Neural cell (in vitro differentiated cells): ENCODE data around the gene PRKCE.

Source experiments
- EP300 ChIP-seq: fragments of 450-650 bp; conservative IDR thresholded peaks from 2 replicates; pipeline ENCODE4 v1.6.1; 2014; ENCODE audit warnings: antibody characterized with exemption, mild to moderate bottlenecking, moderate library complexity; ENCODE audit not compliant: poor library complexity, severe bottlenecking
- RAD21 ChIP-seq: fragments of 450-650 bp; conservative IDR thresholded peaks from 2 replicates; pipeline ENCODE4 v1.6.1; 2014; ENCODE audit warnings: antibody characterized with exemption, mild to moderate bottlenecking, moderate library complexity
- REST ChIP-seq: IDR thresholded peaks from 2 replicates; pipeline ENCODE4 v1.6.1; 2012; ENCODE audit warnings: borderline replicate concordance
- TAF1 ChIP-seq: IDR thresholded peaks from 2 replicates; pipeline ENCODE4 v1.6.1; 2012; ENCODE audit warnings: low read depth
- TF ChIP-seq, protein P1 (sequence below): fragments of 450-650 bp; IDR thresholded peaks from 2 replicates; pipeline ENCODE4 v1.5.1; 2014; ENCODE audit warnings: antibody characterized with exemption, mild to moderate bottlenecking, moderate library complexity; ENCODE audit not compliant: poor library complexity, severe bottlenecking

- no peak for TF ChIP-seq EP300
- no peak for TF ChIP-seq TAF1
- TF ChIP-seq RAD21, result no peak
- no peak for TF ChIP-seq REST
- TF ChIP-seq, protein P1, sequence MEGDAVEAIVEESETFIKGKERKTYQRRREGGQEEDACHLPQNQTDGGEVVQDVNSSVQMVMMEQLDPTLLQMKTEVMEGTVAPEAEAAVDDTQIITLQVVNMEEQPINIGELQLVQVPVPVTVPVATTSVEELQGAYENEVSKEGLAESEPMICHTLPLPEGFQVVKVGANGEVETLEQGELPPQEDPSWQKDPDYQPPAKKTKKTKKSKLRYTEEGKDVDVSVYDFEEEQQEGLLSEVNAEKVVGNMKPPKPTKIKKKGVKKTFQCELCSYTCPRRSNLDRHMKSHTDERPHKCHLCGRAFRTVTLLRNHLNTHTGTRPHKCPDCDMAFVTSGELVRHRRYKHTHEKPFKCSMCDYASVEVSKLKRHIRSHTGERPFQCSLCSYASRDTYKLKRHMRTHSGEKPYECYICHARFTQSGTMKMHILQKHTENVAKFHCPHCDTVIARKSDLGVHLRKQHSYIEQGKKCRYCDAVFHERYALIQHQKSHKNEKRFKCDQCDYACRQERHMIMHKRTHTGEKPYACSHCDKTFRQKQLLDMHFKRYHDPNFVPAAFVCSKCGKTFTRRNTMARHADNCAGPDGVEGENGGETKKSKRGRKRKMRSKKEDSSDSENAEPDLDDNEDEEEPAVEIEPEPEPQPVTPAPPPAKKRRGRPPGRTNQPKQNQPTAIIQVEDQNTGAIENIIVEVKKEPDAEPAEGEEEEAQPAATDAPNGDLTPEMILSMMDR, result no peak
Measured at GRCh38 chr2:46073540-46074046, 422.1 kb downstream of the PRKCE start.
